Stimulated activated CD8-positive, alpha-beta memory T cell treated with anti-CD3 and anti-CD28 coated beads, Interleukin-4, amount 100 ng/mL, for 48 hours (primary cell): Measurements from ENCODE around the gene ZNF727.
"Not testable (repeated sequence)": the region's sequence is repeated elsewhere in the genome, so short reads cannot be mapped to it uniquely, and the experiment has no call there.

Experiments
- DNase-seq: peaks from one replicate; pipeline ENCODE4 v3.0.0-alpha.2; 2020

ZNF727 gene

GRCh38 chr7:64045301-64046040 is at the start of gene ZNF727:
TSS of gene ZNF727 (plus strand) at chr7:64045434. CDS start at chr7:64045622, 188 bp downstream.
- DNase-seq, result peak; percentile 48

- no peak for DNase-seq
Observed at GRCh38 chr7:63998549-63998948, 46.7 kb upstream of the ZNF727 start, which contains the start of gene ZNF722. TSS of gene ZNF722 (plus strand) at chr7:63998849. CDS start at chr7:63998962, 113 bp downstream.

- not testable (repeated sequence) for DNase-seq
Observed at GRCh38 chr7:64015496-64015895, 29.7 kb upstream of the ZNF727 start.

- DNase-seq, result no peak
Observed at GRCh38 chr7:64035388-64035787, 9.8 kb upstream of the ZNF727 start.

- DNase-seq, result no peak
Observed at GRCh38 chr7:64037095-64037494, 8.1 kb upstream of the ZNF727 start.

GRCh38 chr7:64046041-64046389 is 781 bp downstream of the ZNF727 start:
- DNase-seq, result no peak

- not testable (repeated sequence) for DNase-seq
Observed at GRCh38 chr7:64077837-64078698, 32.8 kb downstream of the ZNF727 start.

- no peak for DNase-seq
Observed at GRCh38 chr7:64078699-64078994, 33.4 kb downstream of the ZNF727 start.

GRCh38 chr7:64087501-64087900 is 42.3 kb downstream of the ZNF727 start:
- DNase-seq, result no peak

GRCh38 chr7:64088863-64089262 is 43.6 kb downstream of the ZNF727 start:
- not testable (repeated sequence) for DNase-seq
